NCI-H1436 (cell line): ENCODE data around the gene HBA2.
"Not testable (repeated sequence)": the region's sequence is repeated elsewhere in the genome, so short reads cannot be mapped to it uniquely, and the experiment has no call there.

Source experiments
- DNase-seq: peaks from one replicate; lab custom pipeline; 2025; lab: John Stamatoyannopoulos, UW

HBA2 gene

GRCh38 chr16:172374-172941 lies at the start of gene HBA2:
Gene HBA2, plus strand, starts transcription at chr16:172876. Its CDS starts 37 bp downstream, at chr16:172913.
- not testable (repeated sequence) for DNase-seq

DNA sequence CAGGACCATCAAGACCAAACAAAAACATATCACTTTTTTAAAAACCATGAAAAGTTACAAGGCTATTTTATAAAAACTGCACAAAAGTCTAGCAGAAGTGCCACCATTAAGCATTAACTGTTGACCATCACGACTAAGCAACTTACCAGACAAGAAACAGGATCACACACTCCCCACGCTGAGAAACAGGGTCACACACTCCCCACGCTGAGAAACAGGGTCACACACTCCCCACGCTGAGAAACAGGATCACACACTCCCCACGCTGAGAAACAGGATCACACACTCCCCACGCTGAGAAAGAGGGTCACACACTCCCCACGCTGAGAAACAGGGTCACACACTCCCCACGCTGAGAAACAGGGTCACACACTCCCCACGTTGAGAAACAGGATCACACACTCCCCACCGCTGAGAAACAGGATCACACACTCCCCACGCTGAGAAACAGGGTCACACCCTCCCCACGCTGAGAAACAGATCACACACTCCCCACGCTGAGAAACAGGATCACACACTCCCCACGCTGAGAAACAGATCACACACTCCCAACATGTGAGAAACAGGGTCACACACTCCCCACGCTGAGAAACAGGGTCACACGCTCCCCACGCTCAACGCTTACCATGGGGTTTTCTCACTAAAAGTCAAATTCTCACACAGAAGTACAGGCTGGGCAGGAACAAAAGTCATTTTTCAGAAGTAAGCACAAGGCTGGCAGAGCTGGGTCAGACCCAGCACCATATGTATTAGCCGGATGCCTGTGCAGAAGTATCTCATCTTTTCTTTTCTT lies 48.9 kb upstream of the HBA2 start:
- DNase-seq = not testable (repeated sequence)

GRCh38 chr16:125011-125410 lies 47.7 kb upstream of the HBA2 start:
- DNase-seq = no peak

GRCh38 chr16:129075-129474 lies 43.6 kb upstream of the HBA2 start:
- no peak for DNase-seq

DNA sequence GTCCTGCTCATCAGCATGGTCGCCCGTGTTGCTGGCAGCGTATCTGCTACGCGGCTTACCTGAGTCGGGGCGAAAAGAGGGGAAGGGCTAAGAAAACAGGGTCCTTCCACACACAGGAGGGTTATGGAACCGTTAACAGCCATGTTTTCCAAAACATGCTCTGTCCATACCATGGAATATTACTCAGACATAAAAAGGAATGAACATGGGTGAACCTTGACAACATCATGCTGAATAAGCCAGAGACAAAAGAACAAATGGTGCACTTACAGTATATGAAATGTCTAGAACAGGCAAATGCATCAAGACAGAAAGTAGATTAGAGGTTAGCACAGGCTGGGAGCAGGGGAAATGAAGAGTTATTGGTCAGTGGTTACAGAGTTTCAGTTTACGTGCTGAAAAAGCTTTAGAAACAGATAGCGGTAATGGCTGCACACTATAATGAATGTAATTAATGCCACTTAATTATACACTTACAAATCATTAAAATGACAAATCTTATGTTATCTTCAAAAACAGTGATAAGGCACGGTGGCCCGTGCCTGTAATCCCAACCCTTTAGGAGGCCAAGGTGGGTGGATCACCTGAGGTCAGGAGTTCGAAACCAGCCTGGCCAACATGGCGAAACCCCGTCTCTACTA lies 42.0 kb upstream of the HBA2 start:
- DNase-seq = no peak

DNA sequence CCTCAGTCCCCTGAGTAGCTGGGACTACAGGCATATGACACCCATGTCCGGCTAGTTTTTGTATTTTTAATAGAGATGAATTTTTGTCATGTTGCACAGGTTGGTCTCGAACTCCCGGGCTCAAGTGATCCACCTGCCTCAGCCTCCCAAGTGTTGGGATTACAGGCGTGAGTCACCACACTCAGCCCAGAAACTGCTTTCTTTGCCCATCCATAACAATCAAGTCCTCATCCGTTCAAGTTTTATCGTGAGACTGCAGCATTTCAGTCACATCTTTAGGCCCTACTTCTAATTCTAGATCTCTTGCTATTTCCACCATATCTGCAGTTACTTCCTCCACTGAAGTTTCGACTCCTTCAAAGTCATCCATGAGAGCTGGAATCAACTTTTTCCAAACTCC lies 40.6 kb upstream of the HBA2 start:
- DNase-seq = no peak

DNA sequence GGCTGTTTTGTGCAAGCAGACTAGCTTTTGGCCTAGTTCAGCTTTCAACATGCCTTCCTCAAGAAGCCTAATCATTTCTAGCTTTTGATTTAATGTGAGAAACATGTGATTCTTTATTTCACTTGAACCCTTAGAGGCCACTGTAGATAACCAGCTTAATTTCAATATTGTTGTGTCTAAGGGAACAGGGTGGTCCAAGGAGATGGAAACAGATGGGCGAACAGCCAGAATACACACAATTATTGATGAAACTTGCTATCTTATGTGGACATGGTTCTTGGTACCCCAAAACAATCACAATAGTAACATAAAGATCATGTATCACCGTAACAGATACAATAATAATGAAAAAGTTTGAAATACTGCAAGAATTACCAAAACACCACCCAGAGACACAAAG lies 39.0 kb upstream of the HBA2 start:
- DNase-seq = no peak

GRCh38 chr16:138049-138417 lies 34.6 kb upstream of the HBA2 start:
- no peak for DNase-seq

GRCh38 chr16:140175-140857 lies 32.4 kb upstream of the HBA2 start:
- DNase-seq = no peak

- no peak for DNase-seq
Observed at GRCh38 chr16:142405-142967, 30.2 kb upstream of the HBA2 start.

DNA sequence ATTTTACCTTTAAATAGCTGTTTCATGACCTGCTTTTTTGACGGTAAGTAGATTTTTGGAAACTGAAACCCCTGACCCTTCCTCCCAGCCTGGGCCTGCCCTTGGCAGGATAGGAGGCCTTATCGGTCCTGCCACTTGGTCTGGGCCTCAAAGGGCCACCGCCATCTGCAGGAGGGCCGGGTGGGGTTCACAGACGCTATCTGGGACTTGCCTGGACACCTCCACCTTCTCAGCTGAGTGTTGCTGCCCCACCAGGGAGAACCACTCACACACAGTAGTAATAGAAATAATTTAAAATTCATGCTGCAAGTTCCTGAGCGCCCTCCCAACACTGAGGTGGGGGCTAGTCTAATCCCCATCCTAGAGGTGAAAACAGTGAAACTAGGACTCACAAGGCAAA lies 29.6 kb upstream of the HBA2 start:
- DNase-seq = no peak

DNA sequence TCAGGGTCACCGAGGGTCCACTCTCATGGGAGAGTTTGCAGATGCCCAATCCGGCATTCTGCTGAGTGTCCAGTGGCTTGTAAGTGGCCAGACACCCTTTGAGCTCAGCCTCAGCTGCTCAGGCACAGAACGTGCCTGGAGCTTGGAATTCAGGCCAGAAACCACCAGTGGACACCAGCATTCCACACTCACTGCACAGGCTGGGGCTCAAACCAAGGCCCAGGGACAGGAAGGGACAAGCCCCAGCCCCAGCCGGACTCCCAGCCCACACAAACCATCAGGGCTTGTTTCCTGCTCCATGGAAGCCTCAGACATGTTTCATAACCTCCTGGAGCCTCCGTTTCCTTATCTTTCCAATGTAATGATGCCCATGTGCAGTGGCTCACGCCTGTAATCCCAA lies 29.2 kb upstream of the HBA2 start:
- DNase-seq = no peak

DNA sequence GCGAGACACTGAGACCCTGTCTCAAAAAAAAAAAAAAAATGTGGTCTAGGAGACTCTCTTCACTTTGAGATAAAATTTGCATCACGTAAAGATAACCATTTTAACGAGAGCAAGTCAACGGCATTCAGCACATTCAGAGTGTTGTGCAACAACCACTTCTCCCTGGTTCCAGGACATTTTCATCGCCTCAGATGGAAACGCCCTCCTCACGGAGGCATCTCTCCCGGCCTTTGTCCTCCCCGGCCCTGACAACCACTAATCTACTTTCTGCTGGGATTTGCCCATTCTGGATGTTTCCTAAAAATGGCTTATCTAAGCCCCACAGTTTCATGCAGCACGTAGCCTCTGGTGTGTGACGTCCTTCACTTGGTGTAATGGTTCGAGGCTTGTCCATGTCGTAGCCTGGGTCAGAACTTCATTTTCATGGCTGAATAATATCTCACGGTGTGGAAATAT lies 27.9 kb upstream of the HBA2 start:
- no peak for DNase-seq

GRCh38 chr16:146646-147045 lies 26.0 kb upstream of the HBA2 start:
- no peak for DNase-seq

GRCh38 chr16:149024-149660 lies 23.5 kb upstream of the HBA2 start:
- no peak for DNase-seq

DNA sequence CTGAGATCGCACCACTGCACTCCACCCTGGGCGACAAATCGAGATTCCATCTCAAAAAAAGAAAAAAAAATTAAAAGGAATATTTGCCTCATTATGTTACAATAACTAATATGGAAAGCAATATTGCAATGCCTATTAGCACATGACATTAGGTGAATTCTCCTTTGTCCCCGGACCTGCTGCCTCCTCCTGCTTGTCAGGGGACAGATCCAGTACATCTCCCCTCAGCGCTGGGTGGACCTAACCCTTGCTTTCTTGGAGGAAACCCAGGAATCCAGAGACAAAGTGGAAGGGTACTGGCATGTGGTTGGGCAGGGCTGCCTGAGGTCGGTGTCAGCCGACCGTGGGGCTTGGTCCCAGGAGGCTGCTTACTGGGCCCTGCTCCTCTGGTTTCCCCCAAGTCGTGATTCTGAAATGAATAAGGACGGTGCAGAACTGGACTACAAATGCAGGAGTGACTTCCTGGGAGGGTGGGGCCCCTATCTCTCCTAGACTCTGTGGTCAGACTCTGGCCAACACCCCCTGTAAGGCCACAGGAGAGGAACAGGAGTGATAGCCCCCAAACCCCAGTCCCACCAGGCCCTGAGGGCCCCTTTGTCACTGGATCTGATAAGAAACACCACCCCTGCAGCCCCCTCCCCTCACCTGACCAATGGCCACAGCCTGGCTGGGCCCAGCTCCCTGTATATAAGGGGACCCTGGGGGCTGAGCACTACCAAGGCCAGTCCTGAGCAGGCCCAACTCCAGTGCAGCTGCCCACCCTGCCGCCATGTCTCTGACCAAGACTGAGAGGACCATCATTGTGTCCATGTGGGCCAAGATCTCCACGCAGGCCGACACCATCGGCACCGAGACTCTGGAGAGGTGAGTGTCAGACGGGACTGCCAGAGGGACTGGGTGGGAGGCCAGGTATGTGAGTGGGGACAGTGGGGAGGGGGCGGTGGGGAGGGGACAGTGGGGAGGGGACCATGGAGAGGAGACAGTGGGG lies 20.2 kb upstream of the HBA2 start, which contains the start of gene HBZ:
Gene HBZ (plus strand): TSS at position 504 of the 988 bp plus-strand sequence. CDS start 266 bp downstream, at position 770.
- no peak for DNase-seq

- not testable (repeated sequence) for DNase-seq
Observed at GRCh38 chr16:153129-153521, 19.6 kb upstream of the HBA2 start.

DNA sequence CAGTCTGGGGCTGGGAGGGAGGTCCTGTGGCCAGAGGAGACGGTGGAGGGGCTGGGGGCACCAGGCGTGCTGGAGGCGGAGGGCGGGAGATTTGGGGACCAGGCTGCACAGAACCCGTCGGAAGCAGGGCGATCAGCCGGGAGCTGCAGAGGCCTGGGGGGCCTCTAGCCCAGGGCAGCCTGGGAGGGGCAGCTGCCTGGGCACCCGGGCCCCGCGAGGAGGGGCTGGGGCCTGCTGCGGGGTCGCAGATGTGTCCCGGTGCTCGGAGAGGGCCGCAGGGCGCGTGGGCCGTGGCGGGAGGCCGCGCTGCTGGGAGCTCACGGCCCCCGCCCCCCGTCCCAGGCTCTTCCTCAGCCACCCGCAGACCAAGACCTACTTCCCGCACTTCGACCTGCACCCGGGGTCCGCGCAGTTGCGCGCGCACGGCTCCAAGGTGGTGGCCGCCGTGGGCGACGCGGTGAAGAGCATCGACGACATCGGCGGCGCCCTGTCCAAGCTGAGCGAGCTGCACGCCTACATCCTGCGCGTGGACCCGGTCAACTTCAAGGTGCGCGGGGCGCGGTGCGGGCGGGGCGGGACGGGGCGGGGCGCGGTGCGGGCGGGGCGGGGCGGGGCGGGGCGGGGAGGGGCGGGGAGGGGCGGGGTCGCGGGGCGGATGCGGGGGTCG lies 19.0 kb upstream of the HBA2 start:
- not testable (repeated sequence) for DNase-seq

- no peak for DNase-seq
Observed at GRCh38 chr16:154217-155030, 18.3 kb upstream of the HBA2 start.
